NCI-H82 (cell line): Measurements from ENCODE around the gene MIER2.

ENCODE experiments used
- DNase-seq: peaks from one replicate; lab custom pipeline; 2025; lab: John Stamatoyannopoulos, UW

The MIER2 gene

GRCh38 chr19:330503-330902 lies 14.1 kb downstream of the MIER2 start:
- no peak for DNase-seq

- no peak for DNase-seq
These were observed 14.7 kb downstream of the MIER2 start for GRCh38 chr19:329876-330275.

- DNase-seq: no peak
These were observed 16.5 kb downstream of the MIER2 start for GRCh38 chr19:328025-328505.

- no peak for DNase-seq
These were observed 17.1 kb downstream of the MIER2 start for GRCh38 chr19:327291-328024.

- no peak for DNase-seq
These were observed 17.7 kb downstream of the MIER2 start for GRCh38 chr19:326871-327270.

GRCh38 chr19:325937-326565 lies 18.5 kb downstream of the MIER2 start:
- no peak for DNase-seq

- no peak for DNase-seq
These were observed 19.2 kb downstream of the MIER2 start for GRCh38 chr19:325173-325936.

- no peak for DNase-seq
These were observed 19.9 kb downstream of the MIER2 start for GRCh38 chr19:324716-325115.

- DNase-seq: no peak
These were observed 22.0 kb downstream of the MIER2 start for GRCh38 chr19:322616-323015.

- no peak for DNase-seq
These were observed 26.2 kb downstream of the MIER2 start for GRCh38 chr19:318509-318774.

GRCh38 chr19:317710-318508 lies 26.7 kb downstream of the MIER2 start:
- DNase-seq: no peak

- DNase-seq: no peak
These were observed 28.8 kb downstream of the MIER2 start for GRCh38 chr19:315811-316210.

GRCh38 chr19:313988-314815 lies 30.4 kb downstream of the MIER2 start:
- no peak for DNase-seq

- no peak for DNase-seq
These were observed 31.2 kb downstream of the MIER2 start for GRCh38 chr19:313169-313987.

- no peak for DNase-seq
These were observed 32.8 kb downstream of the MIER2 start for GRCh38 chr19:311813-312261.

GRCh38 chr19:310781-311496 lies 33.7 kb downstream of the MIER2 start:
- DNase-seq: no peak

- DNase-seq: no peak
These were observed 34.4 kb downstream of the MIER2 start for GRCh38 chr19:310141-310651.

GRCh38 chr19:309206-309565 lies 35.4 kb downstream of the MIER2 start:
- DNase-seq: no peak

- DNase-seq: no peak
These were observed 36.0 kb downstream of the MIER2 start for GRCh38 chr19:308471-309205.
